Karpas-422 (cell line): ENCODE measurements around the gene TM9SF4. TPM values are rescaled to one million over a fixed set of nuclear protein-coding genes. Genes with fewer than 3 reads are reported as not detected.

ENCODE experiments used
- DNase-seq: peaks from one replicate; pipeline ENCODE4 v3.0.0-alpha.2; 2015
- H2AFZ ChIP-seq: fragments of 200-600 bp; sonication (generic); 2 replicates; pipeline ENCODE4 v1.6.1; 2014; ENCODE audit warnings: antibody characterized with exemption, low read length, mixed read lengths
- H3K27ac ChIP-seq: fragments of 200-600 bp; sonication (generic); 2 replicates; pipeline ENCODE4 v1.5.1; 2014; ENCODE audit warnings: mild to moderate bottlenecking, low read length, moderate library complexity
- H3K27me3 ChIP-seq: fragments of 200-600 bp; sonication (generic); 2 replicates; pipeline ENCODE4 v1.6.1; 2014; ENCODE audit warnings: low read length, mixed read lengths
- H3K36me3 ChIP-seq: fragments of 200-600 bp; sonication (generic); 2 replicates; pipeline ENCODE4 v1.6.1; 2014; ENCODE audit warnings: low read length, mixed read lengths; ENCODE audit not compliant: insufficient read depth
- H3K4me1 ChIP-seq: fragments of 200-600 bp; sonication (generic); 2 replicates; pipeline ENCODE4 v1.6.1; 2014; ENCODE audit warnings: mild to moderate bottlenecking, low read length, mixed read lengths
- H3K4me2 ChIP-seq: fragments of 200-600 bp; sonication (generic); 2 replicates; pipeline ENCODE4 v1.6.1; 2014; ENCODE audit warnings: low read length, low read depth, mild to moderate bottlenecking; ENCODE audit not compliant: poor library complexity, severe bottlenecking
- H3K4me3 ChIP-seq: fragments of 200-600 bp; sonication (generic); 2 replicates; pipeline ENCODE4 v1.5.1; 2014; ENCODE audit warnings: mild to moderate bottlenecking, antibody characterized with exemption, low read length, mixed read lengths
- H3K79me2 ChIP-seq: fragments of 200-600 bp; sonication (generic); 2 replicates; pipeline ENCODE4 v1.6.1; 2014; ENCODE audit warnings: mild to moderate bottlenecking, low read length, mixed read lengths
- H3K9ac ChIP-seq: fragments of 200-600 bp; sonication (generic); 2 replicates; pipeline ENCODE4 v1.6.0; 2014; ENCODE audit warnings: low read length
- H3K9me2 ChIP-seq: fragments of 200-600 bp; sonication (generic), shearing (Covaris generic); replicated peaks from 2 replicates; pipeline ENCODE4 v1.6.0; 2014; ENCODE audit warnings: mild to moderate bottlenecking, low read length, moderate library complexity; ENCODE audit not compliant: insufficient read depth
- H3K9me3 ChIP-seq: fragments of 300-700, 200-600 bp; sonication (generic); 2 replicates; pipeline ENCODE4 v1.6.1; 2014; ENCODE audit warnings: low read length, mixed read lengths
- H4K20me1 ChIP-seq: fragments of 200-600 bp; sonication (generic); 2 replicates; pipeline ENCODE4 v1.6.1; 2014; ENCODE audit warnings: mild to moderate bottlenecking, antibody characterized with exemption, low read length, low read depth; ENCODE audit not compliant: insufficient read depth
- total RNA-seq: library from RNA; depleted of rRNA; stranded (reverse); fragments of >200 nt; shearing (Covaris generic); gene quantifications from 2 replicates; pipeline ENCODE4 v1.2.3, GENCODE V29; 2014; ENCODE audit warnings: low replicate concordance; rRNA removed

Gene TM9SF4
- total RNA-seq: 22.5 and 25.0 TPM in 2 replicates

GRCh38 chr20:32109392-32110172 lies at the start of gene TM9SF4:
Gene TM9SF4, plus strand, starts transcription at chr20:32109714. Its CDS starts 27 bp downstream, at chr20:32109741.
- Histone ChIP-seq H4K20me1 (no peaks in the 10 kb centered on the region), H3K4me3 (peak within 1 kb of the TSS; percentile 86), H3K36me3 (no peaks in the 10 kb centered on the region; the same call in 1 of the 2 replicates), H3K9me3 (no peaks in the 10 kb centered on the region), H3K4me1 (peaks cover 12% of the 10 kb centered on the region), H3K79me2 (peaks cover 50% of the 10 kb centered on the region), H3K4me2 (peak within 1 kb of the TSS; percentile 88), H2AFZ (peak within 1 kb of the TSS; percentile 93), H3K27ac (peak within 1 kb of the TSS; percentile 74), H3K9me2 (peaks cover 8% of the 10 kb centered on the region; the same call in 1 of the 2 replicates), H3K27me3 (no peaks in the 10 kb centered on the region), H3K9ac (peak within 1 kb of the TSS; percentile 86)
- DNase-seq: peak; percentile 98

GRCh38 chr20:32062776-32063170 lies 46.7 kb upstream of the TM9SF4 start:
- no peaks in the 10 kb centered on the region for H3K9me2 ChIP-seq
- no peaks in the 10 kb centered on the region for H4K20me1 ChIP-seq
- H3K36me3 ChIP-seq: no peaks in the 10 kb centered on the region
- peak overlapping the region; percentile 0; the same call in 1 of the 2 replicates for H3K4me3 ChIP-seq
- H3K9ac ChIP-seq: peak overlapping the region; percentile 43
- H2AFZ ChIP-seq: no peak overlapping the region; the same call in 1 of the 2 replicates
- H3K4me1 ChIP-seq: peaks cover 25% of the 10 kb centered on the region
- H3K9me3 ChIP-seq: no peaks in the 10 kb centered on the region
- H3K79me2 ChIP-seq: no peaks in the 10 kb centered on the region
- H3K27me3 ChIP-seq: no peaks in the 10 kb centered on the region
- H3K27ac ChIP-seq: no peak overlapping the region
- peak; percentile 55 for DNase-seq
- H3K4me2 ChIP-seq: peak overlapping the region; percentile 24

- H3K9me2 ChIP-seq: no peaks in the 10 kb centered on the region
- H3K27ac ChIP-seq: no peak overlapping the region
- no peak overlapping the region for H3K9ac ChIP-seq
- peaks cover 29% of the 10 kb centered on the region for H3K4me1 ChIP-seq
- H3K36me3 ChIP-seq: no peaks in the 10 kb centered on the region
- no peak overlapping the region for H2AFZ ChIP-seq
- no peak overlapping the region for H3K4me2 ChIP-seq
- H4K20me1 ChIP-seq: no peaks in the 10 kb centered on the region
- H3K27me3 ChIP-seq: no peaks in the 10 kb centered on the region
- no peak overlapping the region for H3K4me3 ChIP-seq
- no peaks in the 10 kb centered on the region for H3K79me2 ChIP-seq
- H3K9me3 ChIP-seq: no peaks in the 10 kb centered on the region
- no peak for DNase-seq
Measured at GRCh38 chr20:32063695-32064094, 45.8 kb upstream of the TM9SF4 start.

- DNase-seq: no peak
- H3K4me1 ChIP-seq: peaks cover 37% of the 10 kb centered on the region
- H3K4me3 ChIP-seq: no peak overlapping the region
- H2AFZ ChIP-seq: no peak overlapping the region
- no peaks in the 10 kb centered on the region for H3K27me3 ChIP-seq
- H3K79me2 ChIP-seq: no peaks in the 10 kb centered on the region
- H3K36me3 ChIP-seq: no peaks in the 10 kb centered on the region
- no peaks in the 10 kb centered on the region for H3K9me2 ChIP-seq
- H3K9ac ChIP-seq: no peak overlapping the region
- H3K9me3 ChIP-seq: no peaks in the 10 kb centered on the region
- H3K4me2 ChIP-seq: no peak overlapping the region
- no peak overlapping the region for H3K27ac ChIP-seq
- no peaks in the 10 kb centered on the region for H4K20me1 ChIP-seq
Measured at GRCh38 chr20:32064667-32065066, 44.8 kb upstream of the TM9SF4 start.

GRCh38 chr20:32067234-32067821 lies 42.2 kb upstream of the TM9SF4 start:
- H4K20me1 ChIP-seq: no peaks in the 10 kb centered on the region
- no peaks in the 10 kb centered on the region for H3K36me3 ChIP-seq
- no peaks in the 10 kb centered on the region for H3K79me2 ChIP-seq
- no peak overlapping the region for H2AFZ ChIP-seq
- peak overlapping the region; percentile 39 for H3K4me2 ChIP-seq
- no peak overlapping the region for H3K4me3 ChIP-seq
- H3K9me2 ChIP-seq: no peaks in the 10 kb centered on the region
- H3K27me3 ChIP-seq: no peaks in the 10 kb centered on the region
- H3K9me3 ChIP-seq: no peaks in the 10 kb centered on the region
- no peak for DNase-seq
- peak overlapping the region; percentile 63 for H3K27ac ChIP-seq
- H3K4me1 ChIP-seq: peaks cover 33% of the 10 kb centered on the region
- H3K9ac ChIP-seq: no peak overlapping the region

GRCh38 chr20:32068174-32068573 lies 41.3 kb upstream of the TM9SF4 start:
- H3K4me3 ChIP-seq: no peak overlapping the region
- H3K36me3 ChIP-seq: no peaks in the 10 kb centered on the region
- no peaks in the 10 kb centered on the region for H4K20me1 ChIP-seq
- H3K4me1 ChIP-seq: peaks cover 25% of the 10 kb centered on the region
- no peaks in the 10 kb centered on the region for H3K79me2 ChIP-seq
- DNase-seq: no peak
- no peak overlapping the region for H3K4me2 ChIP-seq
- no peak overlapping the region for H3K9ac ChIP-seq
- no peaks in the 10 kb centered on the region for H3K27me3 ChIP-seq
- H2AFZ ChIP-seq: no peak overlapping the region
- H3K27ac ChIP-seq: no peak overlapping the region
- H3K9me2 ChIP-seq: no peaks in the 10 kb centered on the region
- no peaks in the 10 kb centered on the region for H3K9me3 ChIP-seq

- no peak for DNase-seq
- H3K27me3 ChIP-seq: no peaks in the 10 kb centered on the region
- H3K4me3 ChIP-seq: no peak overlapping the region
- H3K36me3 ChIP-seq: no peaks in the 10 kb centered on the region
- peaks cover 22% of the 10 kb centered on the region for H3K4me1 ChIP-seq
- no peak overlapping the region for H3K4me2 ChIP-seq
- H3K9ac ChIP-seq: no peak overlapping the region
- no peak overlapping the region for H2AFZ ChIP-seq
- no peaks in the 10 kb centered on the region for H4K20me1 ChIP-seq
- H3K9me2 ChIP-seq: no peaks in the 10 kb centered on the region
- H3K9me3 ChIP-seq: no peaks in the 10 kb centered on the region
- H3K79me2 ChIP-seq: no peaks in the 10 kb centered on the region
- H3K27ac ChIP-seq: no peak overlapping the region
Measured at GRCh38 chr20:32069711-32070110, 39.8 kb upstream of the TM9SF4 start.

- H3K9me3 ChIP-seq: no peaks in the 10 kb centered on the region
- H3K4me3 ChIP-seq: no peak overlapping the region
- H3K79me2 ChIP-seq: no peaks in the 10 kb centered on the region
- no peaks in the 10 kb centered on the region for H4K20me1 ChIP-seq
- H3K9me2 ChIP-seq: no peaks in the 10 kb centered on the region
- no peak overlapping the region for H2AFZ ChIP-seq
- H3K27ac ChIP-seq: no peak overlapping the region
- H3K36me3 ChIP-seq: no peaks in the 10 kb centered on the region
- H3K9ac ChIP-seq: no peak overlapping the region
- no peaks in the 10 kb centered on the region for H3K27me3 ChIP-seq
- peaks cover 21% of the 10 kb centered on the region for H3K4me1 ChIP-seq
- no peak for DNase-seq
- no peak overlapping the region for H3K4me2 ChIP-seq
Measured at GRCh38 chr20:32070282-32070681, 39.2 kb upstream of the TM9SF4 start.
